Upper lobe of left lung (tissue), 4 donors: Measurements from ENCODE around the gene VPS26B.

Experiments
- EP300 ChIP-seq, 4 donors: sonication (generic); formaldehyde crosslinking; IDR thresholded peaks; one replicate each; pipeline ENCODE4 v1.5.1; 2017; ENCODE audit warnings: antibody characterized with exemption in 4 of 4, control low read depth in 2 of 4
- POLR2A ChIP-seq, 4 donors: fragments of 450-650 bp; IDR thresholded peaks; one replicate each; pipeline ENCODE4 v1.5.1; 2016 to 2017; ENCODE audit warnings: antibody characterized with exemption in 4 of 4, mild to moderate bottlenecking in 2 of 4
- TF ChIP-seq, protein P1 (sequence below), 6 experiments: fragments of 450-650 bp in 4 of 6; fragments of 200-600 bp in 2 of 6; sonication (generic) in 2 of 6; IDR thresholded peaks; one replicate each; pipeline ENCODE4 v1.5.1; 2016 to 2019; ENCODE audit warnings: antibody characterized with exemption in 6 of 6

DNA sequence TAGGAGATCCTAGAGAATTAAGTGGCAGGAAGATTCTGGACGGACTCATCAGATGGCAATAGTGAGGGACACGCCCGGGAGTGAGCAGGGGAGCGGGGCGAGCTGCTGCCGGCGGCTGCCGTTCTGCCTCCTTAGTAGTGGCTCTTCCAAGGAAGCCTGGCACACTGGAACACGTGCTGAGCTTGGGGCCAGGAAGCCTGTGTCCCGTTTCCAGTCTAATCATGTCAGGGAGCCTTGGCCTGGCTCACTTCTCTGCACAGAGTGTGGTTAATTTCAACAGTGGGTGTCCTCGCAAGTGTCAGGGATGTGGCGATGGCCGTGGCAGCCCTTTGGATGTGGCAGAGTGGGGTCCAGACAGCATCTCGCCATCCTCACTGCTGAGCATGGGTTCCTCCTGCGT lies 68.2 kb downstream of the VPS26B start:
- TF ChIP-seq, protein P1, sequence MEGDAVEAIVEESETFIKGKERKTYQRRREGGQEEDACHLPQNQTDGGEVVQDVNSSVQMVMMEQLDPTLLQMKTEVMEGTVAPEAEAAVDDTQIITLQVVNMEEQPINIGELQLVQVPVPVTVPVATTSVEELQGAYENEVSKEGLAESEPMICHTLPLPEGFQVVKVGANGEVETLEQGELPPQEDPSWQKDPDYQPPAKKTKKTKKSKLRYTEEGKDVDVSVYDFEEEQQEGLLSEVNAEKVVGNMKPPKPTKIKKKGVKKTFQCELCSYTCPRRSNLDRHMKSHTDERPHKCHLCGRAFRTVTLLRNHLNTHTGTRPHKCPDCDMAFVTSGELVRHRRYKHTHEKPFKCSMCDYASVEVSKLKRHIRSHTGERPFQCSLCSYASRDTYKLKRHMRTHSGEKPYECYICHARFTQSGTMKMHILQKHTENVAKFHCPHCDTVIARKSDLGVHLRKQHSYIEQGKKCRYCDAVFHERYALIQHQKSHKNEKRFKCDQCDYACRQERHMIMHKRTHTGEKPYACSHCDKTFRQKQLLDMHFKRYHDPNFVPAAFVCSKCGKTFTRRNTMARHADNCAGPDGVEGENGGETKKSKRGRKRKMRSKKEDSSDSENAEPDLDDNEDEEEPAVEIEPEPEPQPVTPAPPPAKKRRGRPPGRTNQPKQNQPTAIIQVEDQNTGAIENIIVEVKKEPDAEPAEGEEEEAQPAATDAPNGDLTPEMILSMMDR (IDR thresholded peaks at IDR 0.05): no peak
- no peak for TF ChIP-seq EP300 (IDR thresholded peaks at IDR 0.05)
- TF ChIP-seq POLR2A (IDR thresholded peaks at IDR 0.05): no peak
